Activated CD4-positive, CD25-positive, alpha-beta regulatory T cell treated with anti-CD3 and anti-CD28 coated beads, Interleukin-2, amount 50 U/mL, for 72 hours (primary cell): ENCODE results near the gene GIMD1.

Source experiments
- DNase-seq: peaks from one replicate; pipeline ENCODE4 v3.0.0; 2021

The GIMD1 gene

GRCh38 chr4:106312997-106313522, 55.5 kb downstream of the GIMD1 start:
- no peak for DNase-seq

DNA sequence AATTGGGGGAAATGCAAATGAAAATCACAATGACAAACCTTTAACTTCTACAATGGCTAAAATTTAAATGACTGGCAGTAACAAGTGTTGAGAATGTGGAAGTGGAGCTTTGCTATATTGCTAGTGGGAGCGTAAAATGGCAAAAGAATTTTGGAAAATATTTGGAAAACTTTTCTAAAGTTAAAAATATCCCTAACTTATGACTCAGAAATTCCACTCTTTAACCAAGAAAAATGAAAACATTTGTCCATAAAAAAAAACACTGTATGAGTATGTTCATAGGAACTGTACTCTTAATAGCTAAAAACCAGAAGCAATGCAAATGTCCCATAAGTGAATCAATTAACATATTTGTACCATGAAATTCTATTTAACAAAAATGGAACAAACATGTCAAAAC, 56.2 kb downstream of the GIMD1 start:
- DNase-seq, result no peak
